DMS 273 (cell line): ENCODE data around the gene BTBD10.

Experiments used
- DNase-seq: peaks from one replicate; lab custom pipeline; 2025; ENCODE audit not compliant: unreplicated experiment; lab: John Stamatoyannopoulos, UW

The BTBD10 gene

GRCh38 chr11:13375798-13376197 is 87.2 kb downstream of the BTBD10 start:
- no peak for DNase-seq

- no peak for DNase-seq
Observed at GRCh38 chr11:13373216-13373615, 89.8 kb downstream of the BTBD10 start.

- no peak for DNase-seq
Observed at GRCh38 chr11:13368041-13368446, 95.0 kb downstream of the BTBD10 start.

GRCh38 chr11:13367115-13367514 is 95.9 kb downstream of the BTBD10 start:
- DNase-seq: no peak

GRCh38 chr11:13366266-13367026 is 96.6 kb downstream of the BTBD10 start:
- DNase-seq: no peak

- DNase-seq: no peak
Observed at GRCh38 chr11:13364388-13364787, 98.6 kb downstream of the BTBD10 start.

- DNase-seq: no peak
Observed at GRCh38 chr11:13362596-13363109, 100.4 kb downstream of the BTBD10 start.

GRCh38 chr11:13358596-13359270 is 104.3 kb downstream of the BTBD10 start:
- no peak for DNase-seq

- no peak for DNase-seq
Observed at GRCh38 chr11:13357232-13357631, 105.8 kb downstream of the BTBD10 start.

GRCh38 chr11:13355191-13355590 is 107.8 kb downstream of the BTBD10 start:
- no peak for DNase-seq

- peak; percentile 26 for DNase-seq
Observed at GRCh38 chr11:13354335-13354734, 108.7 kb downstream of the BTBD10 start.

GRCh38 chr11:13352711-13353110 is 110.3 kb downstream of the BTBD10 start:
- DNase-seq: no peak

- DNase-seq: no peak
Observed at GRCh38 chr11:13349581-13349980, 113.4 kb downstream of the BTBD10 start.

- no peak for DNase-seq
Observed at GRCh38 chr11:13349046-13349445, 114.0 kb downstream of the BTBD10 start.

- DNase-seq: no peak
Observed at GRCh38 chr11:13348305-13348704, 114.7 kb downstream of the BTBD10 start.

GRCh38 chr11:13347901-13348300 is 115.1 kb downstream of the BTBD10 start:
- DNase-seq: no peak

GRCh38 chr11:13346470-13346869 is 116.6 kb downstream of the BTBD10 start:
- no peak for DNase-seq

GRCh38 chr11:13344818-13345217 is 118.2 kb downstream of the BTBD10 start:
- no peak for DNase-seq

- DNase-seq: peak; percentile 77
Observed at GRCh38 chr11:13343931-13344717, 118.9 kb downstream of the BTBD10 start.

- DNase-seq: no peak
Observed at GRCh38 chr11:13343067-13343466, 120.0 kb downstream of the BTBD10 start.

GRCh38 chr11:13341026-13341425 is 122.0 kb downstream of the BTBD10 start:
- DNase-seq: no peak
